ENCODE data around the gene WNT5B.

DNA sequence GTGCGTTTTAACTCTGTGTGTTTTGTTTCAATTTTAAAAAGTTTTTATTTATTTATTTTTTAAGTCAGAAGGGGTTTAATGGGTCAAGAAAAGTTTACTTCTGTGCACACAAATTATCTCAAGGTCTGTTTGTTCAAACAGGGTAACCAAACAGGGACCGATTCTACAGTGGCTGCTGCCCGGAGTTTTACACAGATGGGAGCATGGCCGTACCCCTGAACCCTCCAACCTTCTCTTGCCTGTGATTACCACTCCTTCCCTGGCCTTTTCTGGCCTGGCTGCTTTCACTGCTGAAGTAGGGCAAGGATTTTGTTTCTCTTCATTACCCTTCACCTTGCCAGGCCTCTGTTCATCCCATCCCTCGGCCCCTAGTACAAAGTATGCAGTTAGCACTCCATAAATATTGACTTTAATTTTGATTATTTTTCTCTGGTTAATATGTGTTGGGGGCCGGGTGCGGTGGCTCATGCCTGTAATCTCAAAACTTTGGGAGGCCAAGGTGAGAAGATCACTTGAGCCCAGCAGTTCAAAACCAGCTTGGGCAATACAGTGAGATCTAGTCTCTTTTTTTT, 18.9 kb upstream of the WNT5B start:
- TF ChIP-seq, protein P1, sequence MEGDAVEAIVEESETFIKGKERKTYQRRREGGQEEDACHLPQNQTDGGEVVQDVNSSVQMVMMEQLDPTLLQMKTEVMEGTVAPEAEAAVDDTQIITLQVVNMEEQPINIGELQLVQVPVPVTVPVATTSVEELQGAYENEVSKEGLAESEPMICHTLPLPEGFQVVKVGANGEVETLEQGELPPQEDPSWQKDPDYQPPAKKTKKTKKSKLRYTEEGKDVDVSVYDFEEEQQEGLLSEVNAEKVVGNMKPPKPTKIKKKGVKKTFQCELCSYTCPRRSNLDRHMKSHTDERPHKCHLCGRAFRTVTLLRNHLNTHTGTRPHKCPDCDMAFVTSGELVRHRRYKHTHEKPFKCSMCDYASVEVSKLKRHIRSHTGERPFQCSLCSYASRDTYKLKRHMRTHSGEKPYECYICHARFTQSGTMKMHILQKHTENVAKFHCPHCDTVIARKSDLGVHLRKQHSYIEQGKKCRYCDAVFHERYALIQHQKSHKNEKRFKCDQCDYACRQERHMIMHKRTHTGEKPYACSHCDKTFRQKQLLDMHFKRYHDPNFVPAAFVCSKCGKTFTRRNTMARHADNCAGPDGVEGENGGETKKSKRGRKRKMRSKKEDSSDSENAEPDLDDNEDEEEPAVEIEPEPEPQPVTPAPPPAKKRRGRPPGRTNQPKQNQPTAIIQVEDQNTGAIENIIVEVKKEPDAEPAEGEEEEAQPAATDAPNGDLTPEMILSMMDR (optimal IDR thresholded peaks at IDR 0.05 in 1 of 3, IDR thresholded peaks at IDR 0.05 in 1 of 3, conservative IDR thresholded peaks at IDR 0.05 in 1 of 3; ENCODE audit: extremely low read depth in 1 of 3, insufficient read depth in 2 of 3, low read length in 3 of 3) = no peak
- no peak for TF ChIP-seq EZH2 (IDR thresholded peaks at IDR 0.05; ENCODE audit: low read length)

Measured in keratinocyte (primary cell).